ENCODE measurements around the gene GNLY.
"Not testable (repeated sequence)": the region's sequence is repeated elsewhere in the genome, so short reads cannot be mapped to it uniquely, and the experiment has no call there.

Gene GNLY

DNA sequence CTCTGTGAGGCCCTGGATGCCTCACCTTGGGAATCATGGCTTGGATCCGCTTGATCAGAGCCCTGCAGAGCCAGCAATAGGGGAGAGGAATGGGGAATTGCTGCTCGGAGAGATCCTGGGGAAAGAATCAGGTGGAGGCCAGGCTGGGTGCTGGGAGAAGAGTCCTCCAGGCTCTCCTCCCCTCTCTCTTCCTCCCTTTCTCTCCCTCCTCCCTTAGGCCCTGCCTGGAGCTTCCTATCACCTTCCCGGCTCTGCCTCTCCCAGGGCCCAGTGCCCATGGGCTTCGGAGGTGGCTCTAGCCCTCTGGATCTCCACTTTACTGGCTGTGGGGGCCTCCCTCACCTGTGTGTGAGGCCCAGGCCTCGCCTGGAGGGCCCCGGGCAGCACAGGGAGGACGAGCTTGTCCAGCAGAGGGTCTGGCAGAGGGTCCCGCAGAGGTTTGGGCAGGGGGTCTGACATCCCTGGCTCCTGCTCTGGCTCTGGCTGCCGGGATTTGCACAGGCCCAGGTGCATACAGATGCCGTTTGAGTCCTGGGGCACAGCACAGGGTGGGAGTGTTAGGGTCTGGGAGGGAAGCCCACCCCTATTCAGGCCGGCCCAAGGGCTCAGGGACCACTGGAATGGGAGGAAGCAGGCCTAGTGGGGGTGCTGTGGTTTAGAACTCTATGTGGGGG lies 28.8 kb upstream of the GNLY start:
- no peak for DNase-seq (ENCODE audit: low read depth)

- no peak for DNase-seq (ENCODE audit: low read depth)
Observed at GRCh38 chr2:85666016-85666415, 28.1 kb upstream of the GNLY start.

- no peak for DNase-seq (ENCODE audit: low read depth)
Observed at GRCh38 chr2:85666435-85667316, 27.5 kb upstream of the GNLY start.

GRCh38 chr2:85667561-85668008 lies 26.6 kb upstream of the GNLY start:
- no peak for DNase-seq (ENCODE audit: low read depth)

DNA sequence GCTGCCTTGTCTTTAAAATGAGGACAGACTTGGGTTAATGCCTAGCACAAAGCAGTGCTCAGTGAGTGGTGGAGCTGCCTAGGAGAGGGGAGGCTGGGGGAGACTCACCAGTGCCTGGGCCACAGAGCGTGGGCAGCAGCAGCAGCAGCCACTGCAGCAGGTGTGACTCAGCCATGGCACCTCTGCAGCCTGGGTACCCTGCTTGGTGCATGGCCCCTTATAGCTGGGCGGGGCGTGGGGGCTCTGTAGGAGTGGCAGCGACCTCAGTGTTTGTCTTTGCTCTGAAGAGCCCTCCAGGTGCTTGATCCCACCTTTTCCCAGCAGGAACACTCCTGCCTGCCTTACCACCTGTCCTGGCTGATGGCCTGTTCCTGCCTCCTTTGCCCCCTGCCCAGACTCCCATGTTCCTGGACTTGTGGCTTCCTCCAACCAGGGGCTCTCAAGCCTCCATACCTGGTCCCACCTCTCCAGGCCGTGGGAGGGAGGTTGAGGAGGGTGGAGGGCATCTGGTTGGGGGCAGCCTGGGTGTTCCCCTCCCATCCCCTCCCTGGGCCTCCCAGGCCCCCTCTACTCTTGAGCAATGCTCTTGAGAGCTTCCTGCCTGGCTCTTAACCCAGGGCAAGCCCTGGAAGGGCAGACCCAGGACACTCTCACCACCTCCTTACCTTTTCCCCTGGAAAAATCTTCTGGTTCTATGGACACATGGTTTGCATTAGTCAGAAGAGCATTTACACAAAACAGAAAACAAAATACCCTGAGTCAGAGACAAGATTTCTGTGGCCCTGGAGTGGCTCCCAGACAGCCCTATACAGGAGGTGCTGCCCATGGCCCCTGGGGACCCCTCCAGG lies 25.9 kb upstream of the GNLY start, which contains the start of gene SFTPB:
Gene SFTPB, minus strand, starts transcription at position 191 of the 848 bp plus-strand sequence. Its CDS starts 16 bp downstream, at position 175.
- DNase-seq (ENCODE audit: low read depth) = no peak

- DNase-seq (ENCODE audit: low read depth) = no peak
Observed at GRCh38 chr2:85668857-85669142, 25.4 kb upstream of the GNLY start.

DNA sequence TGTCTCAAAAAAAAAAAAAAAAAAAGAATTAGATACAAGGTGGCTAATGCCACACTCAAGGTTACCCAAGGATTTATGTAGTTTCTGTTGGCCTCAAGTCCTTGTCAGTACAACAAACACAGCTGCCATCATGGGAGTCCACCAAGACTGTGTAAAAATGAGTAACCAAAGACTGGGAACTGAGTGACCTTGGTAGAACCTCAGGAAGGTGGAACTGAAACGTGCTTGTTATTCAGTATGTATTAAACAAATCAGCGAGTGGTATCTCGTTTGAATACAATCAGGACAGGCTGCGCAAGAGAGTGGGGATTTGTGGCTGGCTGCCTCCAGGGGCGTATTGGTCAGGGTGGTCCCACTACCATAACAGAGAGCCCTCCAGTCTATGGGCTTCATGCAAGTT lies 24.6 kb upstream of the GNLY start:
- no peak for DNase-seq (ENCODE audit: low read depth)

DNA sequence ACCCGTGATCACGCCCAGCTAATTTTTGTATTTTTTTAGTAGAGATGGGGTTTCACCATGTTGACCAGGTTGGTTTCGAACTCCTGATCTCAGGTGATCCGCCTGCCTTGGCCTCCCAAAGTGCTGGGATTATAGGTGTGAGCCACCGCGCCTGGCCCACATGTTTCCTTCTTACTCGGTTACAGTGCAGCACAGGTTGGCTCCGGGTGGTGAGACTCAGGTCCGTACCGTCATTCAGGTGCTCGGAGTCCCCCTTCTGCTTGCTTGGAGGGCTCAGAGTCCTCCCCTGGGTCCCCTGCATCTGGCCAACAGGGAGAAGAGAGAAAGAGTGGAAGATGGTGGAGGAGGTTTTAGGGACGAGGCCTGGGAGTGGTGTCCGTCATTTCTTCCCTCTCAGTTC lies 23.7 kb upstream of the GNLY start:
- not testable (repeated sequence) for DNase-seq (ENCODE audit: low read depth)

- DNase-seq (ENCODE audit: low read depth) = no peak
Observed at GRCh38 chr2:85672456-85672855, 21.7 kb upstream of the GNLY start.

GRCh38 chr2:85673716-85674375 lies 20.3 kb upstream of the GNLY start:
- no peak for DNase-seq (ENCODE audit: low read depth)

GRCh38 chr2:85674417-85674816 lies 19.7 kb upstream of the GNLY start:
- no peak for DNase-seq (ENCODE audit: low read depth)

DNA sequence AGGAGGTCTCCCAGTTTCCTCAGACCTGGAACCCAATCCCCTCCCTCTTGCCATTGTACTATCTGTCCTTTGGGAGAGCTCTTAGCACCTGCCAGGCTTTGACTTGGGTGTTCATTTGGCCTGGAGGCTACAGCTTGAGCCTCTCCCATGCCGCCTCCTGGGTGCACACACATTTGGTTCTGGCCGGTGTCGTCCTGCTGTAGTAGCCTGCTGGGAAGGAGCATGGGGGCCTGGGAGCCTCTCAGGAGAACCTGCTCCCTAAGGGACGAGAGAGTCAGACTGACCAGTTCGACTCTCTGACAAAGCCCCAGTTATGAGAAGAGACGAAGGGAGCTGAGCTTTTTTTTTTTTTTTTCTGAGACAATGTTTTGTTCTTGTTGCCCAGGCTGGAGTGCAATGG lies 18.7 kb upstream of the GNLY start:
- DNase-seq (ENCODE audit: low read depth) = no peak

DNA sequence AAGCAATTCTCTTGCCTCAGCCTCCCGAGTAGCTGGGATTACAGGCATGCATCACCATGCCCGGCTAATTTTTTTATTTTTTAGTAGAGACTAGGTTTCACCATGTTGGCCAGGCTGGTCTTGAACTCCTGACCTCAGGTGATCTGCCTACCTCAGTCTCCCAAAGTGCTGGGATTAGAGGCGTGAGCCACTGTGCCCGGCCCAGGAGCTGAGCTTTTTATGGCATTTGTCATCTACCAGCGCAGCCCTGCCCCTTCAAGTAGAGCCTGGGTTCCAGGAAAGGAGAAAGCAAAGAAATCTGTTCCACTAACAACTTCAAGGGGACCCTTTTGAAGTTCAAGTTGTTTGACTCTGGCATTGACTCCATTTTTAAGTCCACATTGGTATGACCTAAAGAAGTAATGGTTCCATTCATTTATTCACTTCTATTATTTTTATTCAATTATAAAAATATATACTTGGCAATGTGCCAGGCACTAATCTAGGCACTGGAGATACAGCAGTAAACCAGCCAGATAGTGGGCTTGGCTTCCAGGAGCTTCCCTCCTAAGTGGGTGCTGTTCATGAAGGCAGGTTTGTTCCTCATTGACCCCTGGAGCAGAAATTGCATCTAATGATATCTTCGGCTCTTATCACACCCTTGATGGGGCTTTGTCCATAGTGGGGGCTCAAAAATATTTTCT lies 18.2 kb upstream of the GNLY start:
- no peak for DNase-seq (ENCODE audit: low read depth)

DNA sequence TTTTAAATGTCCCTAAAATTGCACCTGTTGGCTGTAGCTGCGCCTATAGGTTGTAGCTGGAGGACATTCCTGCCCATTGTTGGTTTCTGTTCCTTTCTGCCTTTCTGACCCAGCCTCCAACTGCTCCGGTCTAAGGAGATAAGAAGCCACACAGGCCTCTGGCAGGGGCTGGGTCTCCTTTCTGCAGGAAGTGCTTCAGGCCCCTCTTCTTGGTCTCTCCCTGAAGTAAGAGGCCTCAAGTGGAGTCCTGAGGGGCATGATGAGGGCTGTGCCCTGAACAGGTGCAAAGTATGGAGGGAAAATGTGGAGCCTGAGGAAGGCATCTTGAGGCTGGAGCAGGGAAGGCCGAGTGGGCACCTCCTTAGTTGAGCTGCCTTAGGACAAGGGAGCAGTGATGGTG lies 15.8 kb upstream of the GNLY start:
- no peak for DNase-seq (ENCODE audit: low read depth)

GRCh38 chr2:85678794-85679672 lies 15.1 kb upstream of the GNLY start:
- peak; percentile 84 for DNase-seq (ENCODE audit: low read depth)

DNA sequence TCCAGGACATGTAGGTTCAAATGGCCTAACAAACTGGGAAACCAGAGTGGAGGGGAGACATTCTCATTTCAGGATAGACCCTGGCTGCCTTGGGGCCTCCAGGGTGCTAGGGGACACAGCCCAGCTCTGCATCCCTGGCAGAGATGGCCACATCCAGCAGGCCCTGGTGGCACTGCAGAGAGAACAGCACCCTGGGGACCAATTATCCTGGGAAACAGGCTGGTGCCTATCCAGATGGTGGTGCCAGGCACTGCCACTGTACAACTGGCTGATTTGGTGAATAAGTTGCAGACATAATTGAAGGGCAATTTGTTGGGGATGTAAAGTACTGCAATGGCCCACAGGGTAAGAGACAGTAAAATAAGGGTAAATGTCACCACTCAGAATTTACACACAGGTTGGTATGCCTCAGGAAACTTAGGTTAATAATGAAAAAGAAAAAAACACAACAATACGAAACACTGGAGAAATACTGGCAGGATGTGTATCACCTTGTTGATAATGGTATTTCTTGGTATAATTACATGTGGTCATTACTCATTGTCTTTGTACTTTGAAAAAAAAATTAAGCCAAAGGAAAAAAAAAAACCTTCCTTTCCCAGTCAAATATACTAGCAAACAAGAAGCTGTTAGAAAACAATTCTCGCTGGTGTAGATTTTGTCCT lies 13.3 kb upstream of the GNLY start:
- DNase-seq (ENCODE audit: low read depth) = peak; percentile 74

DNA sequence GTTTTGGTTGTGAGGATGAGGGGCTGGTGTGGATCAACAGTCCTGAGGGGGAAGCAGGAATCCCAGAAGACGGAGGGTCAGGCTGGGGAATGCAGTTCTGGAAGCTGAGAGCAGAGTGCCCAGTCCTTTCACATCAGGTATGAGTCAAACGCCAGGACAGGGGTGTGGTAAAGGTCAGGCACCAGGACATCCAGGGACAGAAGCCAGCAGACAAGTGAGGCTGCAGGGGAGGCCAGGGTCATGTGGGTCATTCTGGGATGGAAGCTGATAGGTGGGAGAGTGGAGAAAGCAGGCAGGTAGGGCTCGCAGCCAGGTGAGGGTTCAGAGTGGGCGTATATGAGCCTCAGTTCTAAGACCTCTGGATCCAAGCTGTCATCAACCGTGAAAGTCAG lies 12.8 kb upstream of the GNLY start:
- peak; percentile 71 for DNase-seq (ENCODE audit: low read depth)

DNA sequence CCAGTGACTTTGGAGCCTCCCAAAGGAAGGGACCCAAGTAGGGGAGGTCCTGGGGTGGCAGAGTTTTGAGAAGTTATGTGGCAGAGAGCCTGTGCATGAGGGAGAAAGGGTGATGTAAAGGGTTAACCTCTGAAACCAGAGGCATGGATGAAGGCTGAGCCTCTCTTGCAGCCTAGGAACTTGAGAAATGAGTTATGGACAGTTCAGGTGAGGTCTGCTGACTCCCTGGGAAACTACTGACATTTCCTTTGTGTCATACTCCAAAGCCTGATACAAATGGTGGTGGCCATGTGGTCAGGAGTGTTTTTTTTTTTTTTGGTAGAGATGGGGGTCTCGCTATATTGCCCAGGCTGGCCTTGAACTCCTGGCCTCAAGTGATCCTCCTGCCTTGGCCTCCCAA lies 12.4 kb upstream of the GNLY start:
- DNase-seq (ENCODE audit: low read depth) = no peak

- no peak for DNase-seq (ENCODE audit: low read depth)
Observed at GRCh38 chr2:85682378-85682777, 11.8 kb upstream of the GNLY start.

DNA sequence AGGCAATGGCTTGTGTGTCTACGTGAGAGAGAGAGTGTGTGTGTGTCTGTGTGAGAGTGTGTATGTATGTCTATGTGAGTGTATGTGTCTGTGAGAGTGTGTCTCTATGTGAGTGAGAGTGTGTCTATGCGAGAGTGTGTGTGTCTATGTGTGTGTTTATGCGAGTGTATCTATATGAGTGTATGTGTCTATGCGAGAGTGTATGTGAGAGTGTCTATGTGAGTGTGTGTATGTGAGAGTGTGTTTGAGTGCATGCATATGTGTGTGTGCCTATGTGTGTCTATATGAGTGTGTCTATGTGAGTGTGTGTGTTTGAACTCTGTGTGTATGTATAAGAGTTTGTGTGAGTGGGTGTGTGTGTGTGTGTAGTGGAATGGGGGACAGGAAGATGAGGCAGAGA lies 9.8 kb upstream of the GNLY start:
- DNase-seq (ENCODE audit: low read depth) = no peak

Measured in ELR (cell line).